ENCODE data around the gene POLE. TPM values are rescaled to one million over a fixed set of nuclear protein-coding genes. Genes with fewer than 3 reads are reported as not detected.
"Not testable (repeated sequence)": the region's sequence is repeated elsewhere in the genome, so short reads cannot be mapped to it uniquely, and the experiment has no call there.

The POLE gene
- total RNA-seq, 2 donors from 2014 or later = 34.5 to 96.1 TPM

GRCh38 chr12:132700212-132700822 is 13.2 kb upstream of the POLE start:
- Histone ChIP-seq H3K27me3 (no peaks in the 10 kb centered on the region), H3K4me1 (no peaks in the 10 kb centered on the region), H3K36me3 (no peaks in the 10 kb centered on the region), H3K9me3 (no peaks in the 10 kb centered on the region), H3K4me3 (no peak overlapping the region), H3K9ac (ENCODE audit: low read depth in 2 of 2, low read length in 2 of 2) (no peak overlapping the region), H3K27ac (no peak overlapping the region)
- DNase-seq = no peak
- intact Hi-C loops (cut with DNase I) = no loop called here
- TF ChIP-seq CTCF (IDR thresholded peaks at IDR 0.05) = no peak

- H3K36me3 ChIP-seq = no peaks in the 10 kb centered on the region
- H3K27me3 ChIP-seq = no peaks in the 10 kb centered on the region
- no peak overlapping the region for H3K27ac ChIP-seq
- no peak overlapping the region for H3K9ac ChIP-seq (ENCODE audit: low read depth in 2 of 2, low read length in 2 of 2)
- H3K4me3 ChIP-seq = no peak overlapping the region
- DNase-seq = no peak
- H3K9me3 ChIP-seq = no peaks in the 10 kb centered on the region
- intact Hi-C loops (cut with DNase I) = no loop called here
- H3K4me1 ChIP-seq = no peaks in the 10 kb centered on the region
- no peak for TF ChIP-seq CTCF (IDR thresholded peaks at IDR 0.05)
Measured at GRCh38 chr12:132698341-132698740, 11.2 kb upstream of the POLE start.

GRCh38 chr12:132695431-132695830 is 8.3 kb upstream of the POLE start:
- no peaks in the 10 kb centered on the region for H3K9me3 ChIP-seq
- H3K4me1 ChIP-seq = no peaks in the 10 kb centered on the region
- intact Hi-C loops (cut with DNase I) = no loop called here
- no peak for DNase-seq
- TF ChIP-seq CTCF (IDR thresholded peaks at IDR 0.05) = no peak
- no peak overlapping the region for H3K9ac ChIP-seq (ENCODE audit: low read depth in 2 of 2, low read length in 2 of 2)
- no peak overlapping the region for H3K4me3 ChIP-seq
- no peaks in the 10 kb centered on the region for H3K27me3 ChIP-seq
- no peaks in the 10 kb centered on the region for H3K36me3 ChIP-seq
- no peak overlapping the region for H3K27ac ChIP-seq

GRCh38 chr12:132694888-132695287 is 7.7 kb upstream of the POLE start:
- H3K27ac ChIP-seq, H3K36me3 ChIP-seq: not testable (repeated sequence)

GRCh38 chr12:132692030-132692429 is 4.9 kb upstream of the POLE start:
- DNase-seq; H3K27me3 ChIP-seq; H3K9me3 ChIP-seq; H3K36me3 ChIP-seq; H3K4me1 ChIP-seq; intact Hi-C loops (cut with DNase I); H3K9ac ChIP-seq (ENCODE audit: low read depth in 2 of 2, low read length in 2 of 2); H3K27ac ChIP-seq; H3K4me3 ChIP-seq: not testable (repeated sequence)

More at GRCh38 chr12:132694888-132695287, 7.7 kb upstream of the POLE start:
- DNase-seq; H3K4me3 ChIP-seq; H3K4me1 ChIP-seq; intact Hi-C loops (cut with DNase I); H3K27me3 ChIP-seq; H3K9ac ChIP-seq (ENCODE audit: low read depth in 2 of 2, low read length in 2 of 2); H3K9me3 ChIP-seq: not testable (repeated sequence)

GRCh38 chr12:132690112-132690511 is 3.0 kb upstream of the POLE start:
- H3K27me3 ChIP-seq = no peaks in the 10 kb centered on the region
- no peak overlapping the region for H3K27ac ChIP-seq
- no peaks in the 10 kb centered on the region for H3K36me3 ChIP-seq
- no peaks in the 10 kb centered on the region for H3K9me3 ChIP-seq
- no peaks in the 10 kb centered on the region for H3K4me1 ChIP-seq
- DNase-seq = no peak
- intact Hi-C loops (cut with DNase I) = no loop called here
- no peak overlapping the region for H3K9ac ChIP-seq (ENCODE audit: low read depth in 2 of 2, low read length in 2 of 2)
- no peak for TF ChIP-seq CTCF (IDR thresholded peaks at IDR 0.05)
- no peak overlapping the region for H3K4me3 ChIP-seq

All from colonic mucosa (tissue), 4 donors.